Subcutaneous adipose tissue (tissue), 4 donors: ENCODE measurements around the gene KIFC3. TPM values are rescaled to one million over a fixed set of nuclear protein-coding genes. Genes with fewer than 3 reads are reported as not detected.

Experiments
- CTCF ChIP-seq: fragments of 450-650 bp; IDR thresholded peaks from one replicate; pipeline ENCODE4 v1.5.1; 2016; ENCODE audit warnings: low read depth, mild to moderate bottlenecking, control low read depth, antibody characterized with exemption, moderate library complexity
- total RNA-seq, 4 donors: library from RNA; depleted of rRNA; stranded (reverse); fragments of >200 nt; gene quantifications; one replicate each; pipeline ENCODE4 v1.1.0, GENCODE V29; 2016

KIFC3 gene
- total RNA-seq, 4 donors from 2014 or later, result 17.9 to 58.8 (median 28.7) TPM

- TF ChIP-seq CTCF, result no peak
Measured at GRCh38 chr16:57741660-57742191, 60.6 kb downstream of the KIFC3 start.

GRCh38 chr16:57740423-57741071, 61.7 kb downstream of the KIFC3 start:
- TF ChIP-seq CTCF, result no peak

GRCh38 chr16:57739756-57740422, 62.4 kb downstream of the KIFC3 start:
- no peak for TF ChIP-seq CTCF

GRCh38 chr16:57738844-57739243, 63.4 kb downstream of the KIFC3 start:
- no peak for TF ChIP-seq CTCF

- no peak for TF ChIP-seq CTCF
Measured at GRCh38 chr16:57736419-57737351, 65.6 kb downstream of the KIFC3 start.

GRCh38 chr16:57735755-57736418, 66.4 kb downstream of the KIFC3 start, which contains the start of gene KATNB1:
KATNB1 (plus strand) TSS chr16:57735770; CDS start chr16:57737244, 1,474 bp downstream.
- no peak for TF ChIP-seq CTCF
